Epidermal melanocyte (primary cell): ENCODE data around the gene AIG1.
"Not testable (repeated sequence)": the region's sequence is repeated elsewhere in the genome, so short reads cannot be mapped to it uniquely, and the experiment has no call there.

ENCODE experiments used
- DNase-seq: peaks from one replicate; pipeline ENCODE4 v3.0.0; 2011; ENCODE audit warnings: low spot score; ENCODE audit not compliant: insufficient read length

AIG1 gene

GRCh38 chr6:143055891-143056290 is 4.8 kb upstream of the AIG1 start:
- DNase-seq: no peak

- no peak for DNase-seq
Measured at GRCh38 chr6:143058987-143059386, 1.7 kb upstream of the AIG1 start.

GRCh38 chr6:143059663-143060353 is 881 bp upstream of the AIG1 start:
- DNase-seq: no peak

- DNase-seq: peak; percentile 61
Measured at GRCh38 chr6:143060354-143060805, 309 bp upstream of the AIG1 start.

- DNase-seq: no peak
Measured at GRCh38 chr6:143061597-143062385, 1.1 kb downstream of the AIG1 start.

GRCh38 chr6:143062551-143062950 is 1.9 kb downstream of the AIG1 start:
- DNase-seq: no peak

- no peak for DNase-seq
Measured at GRCh38 chr6:143063631-143064030, 2.9 kb downstream of the AIG1 start.

- no peak for DNase-seq
Measured at GRCh38 chr6:143064271-143064670, 3.6 kb downstream of the AIG1 start.

- DNase-seq: no peak
Measured at GRCh38 chr6:143064951-143065683, 4.4 kb downstream of the AIG1 start.

- no peak for DNase-seq
Measured at GRCh38 chr6:143068001-143068400, 7.3 kb downstream of the AIG1 start.

- no peak for DNase-seq
Measured at GRCh38 chr6:143074101-143074500, 13.4 kb downstream of the AIG1 start.

- DNase-seq: no peak
Measured at GRCh38 chr6:143074670-143075318, 14.1 kb downstream of the AIG1 start.

- DNase-seq: no peak
Measured at GRCh38 chr6:143078468-143079324, 18.0 kb downstream of the AIG1 start.

GRCh38 chr6:143079325-143079640 is 18.6 kb downstream of the AIG1 start:
- no peak for DNase-seq

- not testable (repeated sequence) for DNase-seq
Measured at GRCh38 chr6:143082274-143082673, 21.6 kb downstream of the AIG1 start.

GRCh38 chr6:143084019-143084418 is 23.3 kb downstream of the AIG1 start:
- not testable (repeated sequence) for DNase-seq

- DNase-seq: not testable (repeated sequence)
Measured at GRCh38 chr6:143087335-143087734, 26.6 kb downstream of the AIG1 start.

GRCh38 chr6:143087856-143088255 is 27.2 kb downstream of the AIG1 start:
- DNase-seq: no peak

- no peak for DNase-seq
Measured at GRCh38 chr6:143090314-143091044, 29.8 kb downstream of the AIG1 start.

- DNase-seq: no peak
Measured at GRCh38 chr6:143092768-143093167, 32.1 kb downstream of the AIG1 start.
